ENCODE results near the gene ZNF460.

GRCh38 chr19:57308514-57308913, 28.2 kb downstream of the ZNF460 start:
- TF ChIP-seq CTCF (conservative IDR thresholded peaks at IDR 0.05; ENCODE audit: low read length) (no peak), EZH2phosphoT487 (IDR thresholded peaks at IDR 0.05; ENCODE audit: borderline replicate concordance) (no peak)
